8988T (cell line): ENCODE measurements around the gene MS4A18.
"Not testable (repeated sequence)": the region's sequence is repeated elsewhere in the genome, so short reads cannot be mapped to it uniquely, and the experiment has no call there.

Experiments used
- DNase-seq: peaks from one replicate; pipeline ENCODE4 v3.0.0; 2011

Gene MS4A18

DNA sequence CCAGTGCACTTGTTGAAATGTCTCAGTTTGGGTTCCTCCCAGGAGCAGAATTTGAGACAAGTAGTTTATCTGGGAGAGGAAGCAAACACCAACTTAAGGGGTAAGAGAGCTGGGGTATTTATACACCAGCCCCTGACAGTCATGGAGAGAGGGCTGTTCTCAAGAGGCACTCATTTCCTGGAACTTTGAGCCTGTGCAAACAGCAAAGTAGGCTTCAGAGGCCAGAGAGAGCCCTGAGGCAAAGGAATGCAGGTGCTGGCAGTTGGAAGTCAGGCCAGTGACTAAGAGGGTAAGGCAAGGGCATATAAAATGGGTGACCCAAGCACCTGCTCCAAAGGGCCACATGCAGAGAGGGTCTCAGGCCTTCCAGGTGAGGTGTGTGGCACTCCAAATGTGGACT, 16.1 kb downstream of the MS4A18 start:
- DNase-seq, result no peak

DNA sequence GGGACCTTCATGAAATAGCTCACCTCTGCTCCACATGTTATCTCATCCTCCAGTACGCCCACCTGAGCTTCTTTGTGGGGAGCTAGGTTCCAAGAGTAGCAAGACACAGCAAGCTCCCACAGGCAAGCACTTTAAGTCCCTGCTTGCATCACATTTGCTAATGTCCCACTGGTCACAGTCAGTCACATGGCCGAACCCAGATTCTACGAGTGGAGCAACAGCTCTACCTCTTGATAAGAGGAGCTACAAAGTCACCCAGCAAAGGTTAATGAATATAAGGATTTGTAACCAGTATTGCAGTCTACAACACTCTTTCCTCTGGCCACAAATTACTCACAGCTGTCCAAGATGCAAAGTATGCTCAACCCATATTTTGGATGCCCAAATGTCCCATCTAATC, 16.9 kb downstream of the MS4A18 start:
- DNase-seq, result no peak

DNA sequence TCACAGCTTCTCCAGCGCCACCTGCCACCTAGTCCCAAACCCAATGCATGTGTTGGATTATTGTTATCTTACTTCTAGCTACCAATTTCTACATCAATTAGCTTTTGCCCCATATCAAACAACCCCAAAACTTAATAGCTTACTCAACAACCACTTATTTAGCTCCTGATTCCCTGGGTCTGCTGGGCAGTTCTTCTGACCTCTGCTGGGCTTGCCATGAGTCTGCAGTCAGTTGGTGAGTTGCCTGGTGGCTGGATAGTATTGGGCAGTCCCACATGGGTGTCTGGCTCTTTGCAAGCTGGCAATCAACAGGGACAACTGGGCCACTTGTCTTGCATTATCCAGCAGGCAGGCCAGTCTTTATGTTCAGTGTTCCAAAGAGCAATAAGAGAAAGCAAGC, 18.5 kb downstream of the MS4A18 start:
- no peak for DNase-seq

DNA sequence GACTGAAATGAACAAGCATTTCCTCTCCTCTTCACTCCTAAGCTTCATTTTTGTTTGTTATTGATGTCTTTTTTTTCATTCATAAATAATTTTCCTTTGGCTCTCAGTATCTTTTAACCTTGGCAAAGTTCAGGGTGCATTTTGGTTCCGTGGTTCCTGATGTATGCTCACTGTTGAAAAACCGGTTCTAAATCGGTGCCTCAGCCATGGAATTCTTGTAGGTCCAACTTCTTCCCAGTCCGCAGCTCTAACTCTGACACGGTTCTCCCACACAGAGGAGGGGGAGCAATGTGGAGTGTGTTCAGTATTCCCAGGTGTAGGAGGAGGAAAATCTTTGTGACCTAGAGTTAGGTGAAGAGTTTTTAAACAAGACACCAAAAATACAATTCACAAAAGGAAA, 19.6 kb downstream of the MS4A18 start:
- DNase-seq, result no peak

DNA sequence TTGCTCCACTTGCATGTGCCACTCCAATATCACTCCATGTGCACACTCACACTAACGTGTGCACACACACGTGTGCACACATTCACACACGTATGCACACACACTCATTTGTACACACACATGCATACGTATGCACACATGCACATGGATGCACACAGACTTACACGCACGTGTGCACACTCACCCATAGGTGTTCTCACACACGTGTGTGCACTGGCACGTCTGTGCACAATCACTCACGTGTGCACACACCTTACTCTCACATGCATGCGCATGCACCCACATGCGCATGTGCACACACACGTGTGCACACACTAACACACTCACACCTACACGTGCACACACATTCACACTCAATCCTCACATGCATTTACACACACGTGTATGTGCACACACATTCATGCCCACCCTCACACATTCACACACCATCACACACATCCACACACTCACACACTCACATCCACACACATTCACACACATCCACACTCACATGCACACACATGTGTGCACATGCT, 22.9 kb downstream of the MS4A18 start:
- DNase-seq, result no peak

DNA sequence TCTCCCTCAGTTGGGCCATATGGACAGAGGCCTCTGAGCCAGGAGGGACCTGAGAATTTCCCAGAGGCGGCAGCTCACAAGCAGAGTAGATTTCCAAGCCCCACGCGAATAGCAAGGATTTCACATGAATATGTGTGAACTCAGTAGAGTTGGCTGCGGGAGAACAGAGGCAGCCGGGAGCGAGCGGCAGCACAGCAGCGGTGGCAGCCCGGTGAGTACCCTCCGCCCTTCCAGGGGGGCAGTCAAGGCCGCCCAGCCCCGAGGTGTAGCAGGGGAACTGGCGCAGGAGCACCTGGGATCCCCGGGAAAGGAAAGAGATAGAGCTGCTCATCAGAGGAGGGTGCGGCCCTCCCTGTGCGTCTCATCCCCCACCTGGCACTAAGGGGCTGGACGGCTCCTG, 23.7 kb downstream of the MS4A18 start:
- no peak for DNase-seq

DNA sequence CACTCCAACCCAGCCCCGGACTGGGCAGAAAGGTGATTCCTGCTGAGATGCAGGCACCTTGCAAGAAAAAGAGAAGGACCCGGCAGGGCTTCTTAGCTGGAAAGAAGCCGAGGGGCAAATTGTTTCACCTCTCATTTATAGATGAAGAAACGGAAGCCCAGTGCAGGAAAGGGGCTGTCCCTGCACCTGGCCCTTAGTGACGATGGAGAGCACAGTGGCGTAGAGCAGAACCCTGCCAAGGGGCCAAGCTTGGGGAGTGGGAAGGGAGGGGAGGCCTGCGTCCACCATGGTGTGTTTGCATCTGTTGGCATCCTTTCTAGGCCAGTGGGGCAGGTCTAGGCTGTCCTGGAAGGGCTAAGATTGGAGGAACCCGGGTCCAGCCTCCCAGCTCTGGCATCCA, 24.3 kb downstream of the MS4A18 start:
- DNase-seq, result no peak

DNA sequence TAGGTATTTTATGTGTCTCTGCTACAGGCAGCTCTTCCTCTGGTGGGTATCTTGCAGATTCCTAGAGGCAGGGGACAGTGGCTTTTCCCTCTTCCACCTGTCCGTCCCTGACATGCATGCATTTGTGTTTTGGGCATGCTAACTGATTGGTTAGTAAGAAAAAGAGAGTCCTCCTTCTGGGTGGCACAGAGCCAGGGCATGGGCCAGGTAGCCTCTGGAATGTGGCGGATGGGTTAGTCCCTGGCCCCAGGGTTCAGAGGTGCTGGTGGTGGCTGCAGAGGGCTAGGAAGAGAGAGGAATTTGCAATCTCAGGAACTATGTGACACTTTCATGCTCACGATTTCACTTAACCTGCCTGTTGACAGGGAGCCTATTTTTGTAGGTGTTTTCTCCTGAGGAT, 26.4 kb downstream of the MS4A18 start:
- no peak for DNase-seq

DNA sequence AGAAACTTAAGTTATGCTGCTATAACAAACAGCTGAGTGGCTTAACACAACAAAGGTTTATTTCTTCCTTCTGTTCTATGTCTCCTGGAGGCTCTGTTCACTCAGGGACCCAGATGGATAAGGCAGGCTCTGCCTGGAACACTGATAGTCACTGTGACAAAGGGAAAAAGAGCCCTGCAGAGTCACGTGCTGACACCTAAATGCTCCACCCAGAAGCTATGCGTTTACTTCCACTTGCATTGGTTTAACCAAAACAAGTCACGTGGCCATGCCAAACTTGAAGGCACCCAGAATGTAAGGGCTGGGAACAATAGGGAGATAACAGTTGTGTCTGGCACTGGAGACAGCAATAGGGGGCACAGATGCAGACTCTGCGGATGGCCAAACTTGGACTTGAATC, 28.8 kb downstream of the MS4A18 start:
- DNase-seq, result no peak

DNA sequence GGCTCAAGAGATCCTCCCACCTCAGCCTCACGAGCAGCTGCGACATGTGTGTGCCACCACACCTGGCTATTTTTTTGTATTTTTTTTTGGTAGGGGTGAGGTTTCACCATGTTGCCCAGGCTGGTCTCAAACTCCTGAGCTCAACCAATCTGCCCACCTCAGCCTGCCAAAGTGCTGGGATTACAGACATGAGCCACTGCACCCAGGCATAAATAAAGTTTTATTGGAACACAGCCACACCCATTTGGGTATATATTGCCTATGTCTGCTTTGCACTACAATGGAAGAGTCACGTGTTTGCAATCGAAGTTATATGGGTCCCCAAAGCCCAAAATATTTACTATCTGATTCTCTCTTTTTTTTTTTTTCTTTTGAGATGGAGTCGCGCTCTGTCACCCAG, 30.4 kb downstream of the MS4A18 start:
- DNase-seq, result no peak

DNA sequence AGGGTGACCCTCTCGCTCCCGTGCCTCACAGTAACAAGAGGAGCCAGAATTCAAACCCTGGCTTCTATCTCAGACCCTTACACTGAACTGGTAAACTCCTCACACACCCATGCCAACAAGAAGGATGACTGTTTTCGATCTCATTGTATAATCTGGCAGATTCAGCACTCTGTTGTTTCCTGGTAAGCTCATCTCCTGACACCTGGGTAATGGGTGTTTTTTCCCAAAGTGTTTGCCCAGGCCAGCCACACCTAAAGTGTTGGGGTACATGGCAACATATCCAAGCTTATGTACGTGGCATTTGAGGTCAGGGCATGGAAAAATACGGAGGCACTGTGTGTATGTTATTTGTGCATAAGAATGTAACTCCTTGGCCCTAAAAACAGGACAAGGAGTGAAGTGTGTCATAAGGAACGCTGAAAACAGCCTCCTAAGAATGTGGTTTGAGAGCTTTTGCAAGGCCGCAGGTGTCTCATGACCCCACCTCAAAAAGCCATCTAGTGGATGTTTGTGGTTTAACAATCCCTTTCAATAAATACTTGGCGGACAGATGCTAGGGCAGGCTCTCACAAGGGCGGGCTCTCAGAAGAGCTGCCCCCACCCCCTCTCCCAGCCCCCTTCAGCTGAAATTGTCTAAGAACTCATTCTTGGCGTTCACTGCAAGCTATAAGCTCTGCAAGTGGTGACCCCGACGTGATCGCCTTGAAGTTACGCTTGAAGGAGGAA, 31.9 kb downstream of the MS4A18 start, which contains the start of gene MS4A15:
TSS of gene MS4A15 (plus strand) at position 561 of the 726 bp plus-strand sequence. CDS start 6,867 bp downstream, outside the sequence.
- no peak for DNase-seq

DNA sequence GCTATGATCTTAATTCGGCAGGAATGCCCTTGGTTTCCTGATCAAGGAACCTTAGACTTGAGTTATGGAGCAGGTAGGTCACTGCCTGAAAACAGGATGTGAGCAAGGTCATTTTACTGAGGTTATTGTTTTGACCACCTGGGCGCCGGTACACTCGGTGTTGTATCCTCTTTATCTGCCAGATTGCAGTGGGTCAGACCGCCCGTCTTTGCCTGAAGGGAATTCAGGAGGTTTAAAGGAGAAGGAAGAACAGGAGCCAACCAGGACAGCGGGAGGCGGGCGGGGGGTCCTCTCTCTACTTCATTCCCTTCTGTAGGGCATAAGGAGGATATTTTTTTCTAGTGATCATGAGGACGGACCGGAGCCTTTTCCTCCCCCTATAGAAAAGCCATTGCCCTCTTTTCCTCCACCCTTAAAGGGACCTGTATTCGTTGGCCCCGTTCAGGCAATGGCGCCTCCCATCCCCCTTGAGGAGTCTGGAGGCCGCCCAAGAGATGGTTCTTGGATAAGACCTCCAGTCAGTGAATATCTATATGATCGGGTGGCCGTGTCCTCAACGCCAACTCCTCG, 32.8 kb downstream of the MS4A18 start:
- DNase-seq, result no peak

DNA sequence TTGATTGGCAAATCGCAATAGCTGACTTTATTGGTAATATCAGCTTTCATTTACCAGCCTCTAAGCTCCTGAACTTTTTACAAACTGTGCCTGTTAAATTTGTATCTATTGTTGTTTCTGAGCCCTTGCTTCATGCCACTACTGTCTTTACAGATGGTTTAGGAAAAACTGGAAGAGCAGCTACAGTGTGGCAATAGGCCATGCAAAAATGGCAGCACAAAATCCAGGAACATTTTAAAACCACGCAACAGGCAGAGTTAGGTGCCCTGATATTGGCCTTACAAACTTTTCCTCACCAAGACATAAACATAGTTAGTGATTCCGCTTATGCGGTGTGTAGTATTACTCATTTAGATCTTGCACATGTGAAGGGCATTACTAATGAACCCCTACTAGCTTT, 34.2 kb downstream of the MS4A18 start:
- not testable (repeated sequence) for DNase-seq

DNA sequence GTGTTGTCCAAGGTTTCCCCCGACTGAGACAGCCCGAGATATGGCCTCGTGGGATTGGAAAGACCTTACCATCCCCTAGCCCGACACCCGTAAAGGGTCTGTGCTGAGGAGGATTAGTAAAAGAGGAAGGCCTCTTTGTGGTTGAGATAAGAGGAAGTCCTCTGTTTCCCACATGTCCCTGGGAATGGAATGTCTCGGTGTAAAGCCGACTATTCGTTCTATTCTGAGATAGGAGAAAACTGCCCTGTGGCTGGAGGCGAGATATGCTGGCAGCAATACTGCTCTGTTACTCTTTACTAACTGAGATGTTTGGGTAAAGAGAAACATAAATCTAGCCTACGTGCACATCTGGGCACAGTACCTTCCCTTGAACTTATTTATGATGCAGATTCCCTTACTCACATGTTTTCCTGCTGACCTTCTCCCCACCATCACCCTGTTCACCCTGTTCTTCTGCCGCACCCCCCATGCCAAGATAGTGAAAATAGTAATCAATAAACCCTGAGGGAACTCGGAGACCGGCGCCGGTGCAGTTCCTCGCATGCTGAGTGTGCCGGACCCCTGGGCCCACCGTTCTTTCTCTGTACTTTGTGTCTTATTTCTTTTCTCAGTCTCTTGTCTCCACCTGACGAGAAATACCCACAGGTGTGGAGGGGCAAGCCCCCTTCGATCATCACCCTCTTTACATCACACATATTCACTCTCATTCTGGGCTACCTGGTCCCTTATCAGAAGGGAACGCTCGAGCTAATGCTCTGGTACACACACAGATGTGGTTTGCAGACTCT, 35.1 kb downstream of the MS4A18 start:
- DNase-seq, result not testable (repeated sequence)

DNA sequence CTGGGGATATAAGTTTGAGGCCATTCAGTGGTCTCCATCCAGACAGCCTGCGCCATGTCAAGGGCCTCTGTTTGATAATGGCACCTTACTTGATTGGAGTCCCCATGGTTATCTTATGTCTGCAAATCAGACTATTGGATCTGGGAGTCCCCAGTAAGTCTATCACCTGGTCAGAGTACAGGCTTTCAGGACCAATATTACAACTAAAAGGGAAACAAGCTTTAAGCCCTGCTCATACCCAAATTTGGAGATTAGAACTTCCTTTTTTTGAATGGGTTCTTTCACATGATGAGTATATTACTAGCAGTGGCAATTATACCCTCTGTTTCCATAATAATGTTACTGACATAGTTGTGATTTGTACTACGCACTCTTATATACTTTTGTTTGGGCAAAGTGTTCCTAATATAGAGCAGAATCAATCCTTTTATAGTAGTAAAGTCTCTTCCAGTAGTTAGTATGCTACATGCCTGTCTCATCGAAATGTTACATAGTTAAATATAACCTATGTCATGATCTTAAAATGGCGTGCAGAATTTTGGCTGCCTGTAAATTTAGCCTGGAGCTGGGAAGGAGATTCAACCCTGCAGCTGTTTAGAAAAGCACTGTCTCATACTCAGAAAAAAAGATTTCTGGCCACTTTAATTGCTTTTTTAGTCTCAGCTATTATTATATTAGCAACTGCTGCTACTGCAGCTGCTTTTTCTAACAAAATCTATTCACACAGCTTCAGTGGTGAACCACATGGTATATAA, 37.1 kb downstream of the MS4A18 start:
- no peak for DNase-seq

DNA sequence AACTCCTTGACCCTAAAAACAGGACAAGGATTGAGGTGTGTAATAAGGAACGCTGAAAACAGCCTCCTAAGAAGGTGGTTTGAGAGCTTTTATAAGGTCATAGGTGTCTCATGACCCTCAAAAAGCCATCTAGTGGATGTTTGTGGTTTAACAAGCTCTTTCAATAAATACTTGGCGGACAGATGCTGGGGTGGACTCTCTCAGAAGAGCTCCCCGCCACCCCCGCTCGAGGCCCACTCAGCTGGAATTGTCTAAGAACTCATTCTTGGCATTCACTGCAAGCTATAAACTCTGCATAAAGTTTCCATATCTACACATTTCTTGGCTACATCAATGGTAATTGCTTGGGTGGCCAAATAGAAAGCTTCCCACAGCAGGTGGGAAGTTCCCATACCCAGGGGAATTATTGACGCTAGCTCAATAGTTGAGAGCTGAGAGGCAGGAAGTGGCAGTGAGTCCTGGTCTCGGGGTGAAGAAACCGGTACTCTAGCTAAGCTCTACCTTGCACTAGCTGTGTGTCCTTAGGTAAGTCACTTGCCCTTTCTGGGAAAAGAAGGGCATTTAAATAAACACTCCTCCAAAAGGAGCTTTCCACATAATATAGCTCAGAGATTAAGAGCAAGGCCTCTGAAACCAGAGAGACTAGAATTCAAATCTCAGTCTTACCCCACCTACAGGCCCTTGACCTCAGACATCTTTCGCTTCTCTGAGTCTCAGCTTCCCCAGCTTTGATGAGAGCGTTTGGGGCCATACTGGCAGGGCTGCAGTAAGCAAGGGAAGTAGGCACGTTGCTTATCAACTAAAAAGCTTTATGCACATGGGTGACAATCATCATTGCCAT, 38.6 kb downstream of the MS4A18 start:
- DNase-seq, result no peak

DNA sequence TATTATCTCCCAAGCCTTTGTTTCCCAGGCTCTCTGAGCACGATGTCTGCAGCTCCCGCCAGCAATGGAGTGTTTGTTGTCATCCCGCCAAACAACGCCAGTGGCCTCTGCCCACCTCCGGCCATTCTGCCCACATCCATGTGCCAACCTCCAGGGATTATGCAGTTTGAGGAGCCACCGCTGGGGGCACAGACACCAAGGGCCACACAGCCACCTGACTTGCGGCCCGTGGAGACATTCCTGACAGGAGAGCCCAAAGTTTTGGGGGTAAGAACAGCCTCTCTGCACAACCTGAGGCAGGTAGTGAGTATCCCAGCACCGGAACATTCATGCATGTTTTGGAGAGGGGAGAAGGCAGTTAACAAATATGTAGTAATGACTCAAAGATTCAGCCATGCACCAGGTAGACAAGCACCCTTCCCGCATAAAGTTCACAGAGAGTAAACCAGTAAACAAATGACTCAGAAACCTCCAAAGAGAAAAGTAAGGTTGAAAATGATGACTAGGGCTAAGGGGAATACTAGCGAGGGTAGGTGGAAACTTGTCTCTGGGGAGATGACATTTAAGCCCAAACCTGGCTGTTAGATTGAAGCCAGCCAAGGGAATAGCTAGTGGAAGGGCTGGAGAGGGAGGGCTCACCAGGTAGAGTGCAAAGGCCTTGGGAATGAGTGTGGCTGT, 39.3 kb downstream of the MS4A18 start:
- DNase-seq, result no peak

DNA sequence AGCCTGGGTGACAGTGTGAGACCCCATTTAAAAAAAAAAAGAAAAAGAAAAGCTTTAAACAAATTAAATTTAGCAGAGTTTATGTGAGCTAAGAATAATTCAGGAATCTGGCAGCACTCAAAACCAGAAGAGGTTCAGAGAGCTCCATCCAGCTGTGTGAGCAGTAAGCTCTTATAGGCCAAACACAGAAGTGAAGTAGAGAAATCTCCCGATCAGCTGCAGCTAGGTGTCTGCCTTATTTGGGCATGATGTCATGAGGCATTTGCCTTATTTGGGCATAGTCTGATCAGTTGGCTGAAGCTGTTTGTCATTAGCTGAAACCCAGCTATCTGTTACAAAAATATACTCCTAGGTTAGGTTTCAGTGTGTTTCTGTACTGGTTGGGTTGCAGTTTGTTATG, 40.4 kb downstream of the MS4A18 start:
- no peak for DNase-seq

DNA sequence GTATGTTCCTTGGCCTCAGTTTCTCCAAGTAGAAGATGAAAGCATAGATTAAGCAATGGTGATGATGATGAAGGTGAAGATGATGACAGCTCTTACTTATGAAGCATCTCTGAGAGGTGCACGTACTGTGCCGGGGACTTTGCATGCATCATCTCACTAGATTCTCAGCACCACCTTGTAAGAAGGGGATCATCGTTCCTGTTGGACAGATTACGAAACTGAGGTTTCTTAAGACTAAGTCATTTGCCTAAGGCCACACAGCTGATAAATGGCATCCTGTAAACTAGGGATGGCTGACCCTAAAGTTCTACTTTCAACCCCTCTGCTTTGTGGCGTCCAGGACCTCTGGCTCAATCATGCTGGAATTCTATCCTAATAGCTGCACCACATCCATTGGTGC, 40.8 kb downstream of the MS4A18 start:
- no peak for DNase-seq

DNA sequence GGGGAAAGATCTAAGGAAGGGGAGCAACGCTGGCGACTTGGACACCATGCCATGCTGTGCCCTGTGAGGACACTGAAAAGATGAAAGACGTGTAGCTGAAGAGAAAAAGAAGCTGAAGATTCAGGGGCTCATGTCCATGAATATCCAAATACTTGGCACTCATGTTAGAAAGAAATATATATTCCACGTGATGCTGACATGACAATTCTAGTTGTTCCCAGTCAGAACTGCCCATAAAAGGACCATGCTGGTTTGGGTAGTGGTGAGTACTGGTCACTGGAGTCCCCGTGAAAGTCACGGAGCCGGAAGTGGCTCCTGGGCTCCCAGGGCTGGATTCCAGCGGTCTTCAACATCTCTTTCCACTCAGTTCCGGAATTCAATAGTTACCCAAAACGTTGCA, 42.0 kb downstream of the MS4A18 start:
- no peak for DNase-seq

DNA sequence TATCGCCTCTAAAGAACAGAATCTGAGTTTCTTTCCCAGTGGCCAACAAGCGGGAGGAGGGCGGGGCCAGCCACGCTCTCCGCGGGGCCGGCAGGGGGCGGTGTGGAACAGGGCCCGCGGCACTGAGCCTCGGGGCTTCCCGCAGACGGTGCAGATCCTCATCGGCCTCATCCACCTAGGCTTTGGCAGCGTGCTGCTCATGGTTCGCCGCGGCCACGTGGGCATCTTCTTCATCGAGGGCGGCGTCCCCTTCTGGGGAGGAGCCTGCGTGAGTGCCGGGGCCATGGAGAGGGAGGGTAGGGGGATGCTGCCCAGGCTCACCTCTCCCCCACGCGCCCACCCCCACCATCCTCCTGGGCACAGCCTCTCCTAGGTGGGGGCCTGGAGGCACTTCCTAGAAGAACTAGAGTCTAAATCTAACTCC, 42.9 kb downstream of the MS4A18 start:
- DNase-seq, result no peak

DNA sequence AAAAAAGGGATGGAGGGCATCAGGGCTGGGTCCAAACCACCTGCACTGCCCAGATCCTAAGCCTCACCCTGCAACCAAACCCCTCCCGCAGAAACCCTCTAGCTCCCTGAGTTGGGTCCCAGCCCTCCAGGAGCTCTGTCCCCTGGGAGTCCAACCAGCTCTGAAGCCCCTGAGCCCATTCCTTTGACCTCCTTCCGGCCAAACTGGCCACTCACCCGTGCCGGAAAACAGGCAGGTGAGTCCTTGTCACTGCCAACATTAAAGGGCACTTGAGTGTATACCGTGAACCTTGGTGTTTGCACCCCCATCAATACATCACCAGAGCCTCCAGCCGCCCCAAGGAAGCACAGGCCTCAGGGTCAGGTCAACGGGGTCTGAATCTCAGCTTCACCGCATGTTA, 43.7 kb downstream of the MS4A18 start:
- no peak for DNase-seq
